ENCODE data around the gene MYO18B.

Gene MYO18B

GRCh38 chr22:26025626-26026025 lies 283.6 kb downstream of the MYO18B start:
- Mint-ChIP-seq H3K4me3 (no peak overlapping the region), H3K9me3 (no peaks in the 10 kb centered on the region), H3K27me3 (no peaks in the 10 kb centered on the region), H3K4me1 (no peaks in the 10 kb centered on the region), H3K36me3 (no peaks in the 10 kb centered on the region), H3K27ac (no peak overlapping the region)
- no peak for DNase-seq
- CTCF ChIA-PET, result no interaction called here

GRCh38 chr22:26027341-26027740 lies 285.4 kb downstream of the MYO18B start:
- H3K9me3 Mint-ChIP-seq, result no peaks in the 10 kb centered on the region
- no peaks in the 10 kb centered on the region for H3K4me1 Mint-ChIP-seq
- CTCF ChIA-PET, result no interaction called here
- no peak overlapping the region for H3K4me3 Mint-ChIP-seq
- no peaks in the 10 kb centered on the region for H3K27me3 Mint-ChIP-seq
- no peak overlapping the region for H3K27ac Mint-ChIP-seq
- no peak for DNase-seq
- H3K36me3 Mint-ChIP-seq, result no peaks in the 10 kb centered on the region

GRCh38 chr22:26031641-26032040 lies 289.7 kb downstream of the MYO18B start:
- Mint-ChIP-seq H3K27me3 (peaks cover 5% of the 10 kb centered on the region), H3K27ac (no peak overlapping the region), H3K4me3 (no peak overlapping the region), H3K4me1 (no peaks in the 10 kb centered on the region), H3K9me3 (peaks cover 17% of the 10 kb centered on the region), H3K36me3 (no peaks in the 10 kb centered on the region)
- DNase-seq, result no peak
- CTCF ChIA-PET, result no interaction called here

- no peak overlapping the region for H3K4me3 Mint-ChIP-seq
- CTCF ChIA-PET, result no interaction called here
- no peaks in the 10 kb centered on the region for H3K4me1 Mint-ChIP-seq
Measured at GRCh38 chr22:26033071-26033470, 291.1 kb downstream of the MYO18B start.

GRCh38 chr22:26033586-26033985 lies 291.6 kb downstream of the MYO18B start:
- no peaks in the 10 kb centered on the region for H3K36me3 Mint-ChIP-seq
- H3K4me3 Mint-ChIP-seq, result no peak overlapping the region
- no peak for DNase-seq
- H3K27ac Mint-ChIP-seq, result no peak overlapping the region
- peaks cover 18% of the 10 kb centered on the region for H3K9me3 Mint-ChIP-seq
- H3K4me1 Mint-ChIP-seq, result no peaks in the 10 kb centered on the region
- H3K27me3 Mint-ChIP-seq, result peaks cover 5% of the 10 kb centered on the region
- CTCF ChIA-PET, result no interaction called here

More at GRCh38 chr22:26033071-26033470, 291.1 kb downstream of the MYO18B start:
- Mint-ChIP-seq H3K27ac (no peak overlapping the region), H3K27me3 (peaks cover 5% of the 10 kb centered on the region), H3K9me3 (peaks cover 18% of the 10 kb centered on the region), H3K36me3 (no peaks in the 10 kb centered on the region)
- DNase-seq, result no peak

- H3K4me1 Mint-ChIP-seq, result no peaks in the 10 kb centered on the region
- no peaks in the 10 kb centered on the region for H3K36me3 Mint-ChIP-seq
- H3K27ac Mint-ChIP-seq, result no peak overlapping the region
- H3K27me3 Mint-ChIP-seq, result peaks cover 5% of the 10 kb centered on the region
- H3K4me3 Mint-ChIP-seq, result no peak overlapping the region
- CTCF ChIA-PET, result no interaction called here
- no peak for DNase-seq
- peaks cover 18% of the 10 kb centered on the region for H3K9me3 Mint-ChIP-seq
Measured at GRCh38 chr22:26035523-26035922, 293.5 kb downstream of the MYO18B start.

GRCh38 chr22:26038365-26038764 lies 296.4 kb downstream of the MYO18B start:
- Mint-ChIP-seq H3K4me1 (no peaks in the 10 kb centered on the region), H3K36me3 (no peaks in the 10 kb centered on the region), H3K27ac (no peak overlapping the region), H3K27me3 (peaks cover 4% of the 10 kb centered on the region), H3K4me3 (no peak overlapping the region), H3K9me3 (peaks cover 18% of the 10 kb centered on the region)
- CTCF ChIA-PET, result interaction anchor here (0.6 kb wide), 1 partner anchor 76 kb away, joined by 3 read pairs; no protein-coding TSS in a partner anchor
- DNase-seq, result no peak

- H3K27me3 Mint-ChIP-seq, result no peaks in the 10 kb centered on the region
- no peaks in the 10 kb centered on the region for H3K9me3 Mint-ChIP-seq
- H3K4me3 Mint-ChIP-seq, result no peak overlapping the region
- no peak for DNase-seq
- H3K4me1 Mint-ChIP-seq, result no peaks in the 10 kb centered on the region
- H3K27ac Mint-ChIP-seq, result no peak overlapping the region
- no peaks in the 10 kb centered on the region for H3K36me3 Mint-ChIP-seq
- CTCF ChIA-PET, result no interaction called here
Measured at GRCh38 chr22:26041931-26042330, 299.9 kb downstream of the MYO18B start.

GRCh38 chr22:26043031-26043430 lies 301.0 kb downstream of the MYO18B start:
- H3K27ac Mint-ChIP-seq, result no peak overlapping the region
- no peak overlapping the region for H3K4me3 Mint-ChIP-seq

GRCh38 chr22:26045051-26045450 lies 303.1 kb downstream of the MYO18B start:
- no peak overlapping the region for H3K4me3 Mint-ChIP-seq
- no peaks in the 10 kb centered on the region for H3K4me1 Mint-ChIP-seq
- CTCF ChIA-PET, result no interaction called here
- no peaks in the 10 kb centered on the region for H3K27me3 Mint-ChIP-seq
- no peak for DNase-seq
- H3K27ac Mint-ChIP-seq, result no peak overlapping the region
- no peaks in the 10 kb centered on the region for H3K9me3 Mint-ChIP-seq
- H3K36me3 Mint-ChIP-seq, result no peaks in the 10 kb centered on the region

More at GRCh38 chr22:26043031-26043430, 301.0 kb downstream of the MYO18B start:
- CTCF ChIA-PET, result no interaction called here
- H3K9me3 Mint-ChIP-seq, result no peaks in the 10 kb centered on the region
- H3K27me3 Mint-ChIP-seq, result no peaks in the 10 kb centered on the region
- DNase-seq, result no peak
- no peaks in the 10 kb centered on the region for H3K36me3 Mint-ChIP-seq
- no peaks in the 10 kb centered on the region for H3K4me1 Mint-ChIP-seq

- H3K36me3 Mint-ChIP-seq, result no peaks in the 10 kb centered on the region
- H3K27ac Mint-ChIP-seq, result no peak overlapping the region
- H3K4me1 Mint-ChIP-seq, result no peaks in the 10 kb centered on the region
- no peak overlapping the region for H3K4me3 Mint-ChIP-seq
- no peaks in the 10 kb centered on the region for H3K9me3 Mint-ChIP-seq
- no peak for DNase-seq
- no peaks in the 10 kb centered on the region for H3K27me3 Mint-ChIP-seq
- CTCF ChIA-PET, result no interaction called here
Measured at GRCh38 chr22:26045860-26046259, 303.9 kb downstream of the MYO18B start.

- Mint-ChIP-seq H3K27ac (no peak overlapping the region), H3K4me1 (no peaks in the 10 kb centered on the region), H3K27me3 (no peaks in the 10 kb centered on the region), H3K4me3 (no peak overlapping the region), H3K9me3 (no peaks in the 10 kb centered on the region), H3K36me3 (no peaks in the 10 kb centered on the region)
- no peak for DNase-seq
- CTCF ChIA-PET, result no interaction called here
Measured at GRCh38 chr22:26047516-26047915, 305.5 kb downstream of the MYO18B start.

- no peak for DNase-seq
- no peak overlapping the region for H3K27ac Mint-ChIP-seq
- H3K27me3 Mint-ChIP-seq, result no peaks in the 10 kb centered on the region
- CTCF ChIA-PET, result no interaction called here
- no peaks in the 10 kb centered on the region for H3K9me3 Mint-ChIP-seq
- no peaks in the 10 kb centered on the region for H3K4me1 Mint-ChIP-seq
- no peaks in the 10 kb centered on the region for H3K36me3 Mint-ChIP-seq
- H3K4me3 Mint-ChIP-seq, result no peak overlapping the region
Measured at GRCh38 chr22:26047920-26048319, 305.9 kb downstream of the MYO18B start.

GRCh38 chr22:26050079-26050478 lies 308.1 kb downstream of the MYO18B start:
- Mint-ChIP-seq H3K27ac (no peak overlapping the region), H3K27me3 (peaks cover 12% of the 10 kb centered on the region), H3K36me3 (no peaks in the 10 kb centered on the region), H3K4me3 (no peak overlapping the region), H3K4me1 (no peaks in the 10 kb centered on the region), H3K9me3 (no peaks in the 10 kb centered on the region)
- no peak for DNase-seq
- CTCF ChIA-PET, result no interaction called here

- H3K4me3 Mint-ChIP-seq, result no peak overlapping the region
- CTCF ChIA-PET, result interaction anchor here (0.7 kb wide), 1 partner anchor 277 kb away, joined by 3 read pairs; no protein-coding TSS in a partner anchor
- DNase-seq, result no peak
- H3K9me3 Mint-ChIP-seq, result no peaks in the 10 kb centered on the region
- H3K36me3 Mint-ChIP-seq, result no peaks in the 10 kb centered on the region
- no peak overlapping the region for H3K27ac Mint-ChIP-seq
- H3K27me3 Mint-ChIP-seq, result peaks cover 23% of the 10 kb centered on the region
- no peaks in the 10 kb centered on the region for H3K4me1 Mint-ChIP-seq
Measured at GRCh38 chr22:26053737-26054316, 311.8 kb downstream of the MYO18B start.

Data from activated naive CD4-positive, alpha-beta T cell treated with anti-CD3 and anti-CD28 coated beads, Interleukin-2, amount 10 ng/mL, durations not matched to agents 7 days and 5 days (primary cell).